Measurements from ENCODE around the gene C3orf52.

Gene C3orf52

GRCh38 chr3:112086875-112087524, 811 bp downstream of the C3orf52 start:
- DNase-seq = no peak

- no peak for DNase-seq
Measured at GRCh38 chr3:112087746-112088145, 1.6 kb downstream of the C3orf52 start.

GRCh38 chr3:112088944-112089343, 2.8 kb downstream of the C3orf52 start:
- no peak for DNase-seq

GRCh38 chr3:112089956-112090886, 4.0 kb downstream of the C3orf52 start:
- DNase-seq = no peak

GRCh38 chr3:112090887-112091586, 4.8 kb downstream of the C3orf52 start:
- DNase-seq = no peak

- no peak for DNase-seq
Measured at GRCh38 chr3:112092496-112093179, 6.4 kb downstream of the C3orf52 start.

GRCh38 chr3:112093180-112093522, 7.0 kb downstream of the C3orf52 start:
- no peak for DNase-seq

- no peak for DNase-seq
Measured at GRCh38 chr3:112095731-112096130, 9.5 kb downstream of the C3orf52 start.

GRCh38 chr3:112096176-112096575, 10.0 kb downstream of the C3orf52 start:
- no peak for DNase-seq

- no peak for DNase-seq
Measured at GRCh38 chr3:112097378-112097777, 11.2 kb downstream of the C3orf52 start.

- no peak for DNase-seq
Measured at GRCh38 chr3:112101916-112102315, 15.7 kb downstream of the C3orf52 start.

GRCh38 chr3:112104774-112105173, 18.6 kb downstream of the C3orf52 start:
- no peak for DNase-seq

GRCh38 chr3:112109322-112109721, 23.1 kb downstream of the C3orf52 start:
- DNase-seq = no peak

GRCh38 chr3:112111785-112112402, 25.7 kb downstream of the C3orf52 start:
- DNase-seq = no peak

GRCh38 chr3:112114576-112115160, 28.5 kb downstream of the C3orf52 start:
- no peak for DNase-seq

- no peak for DNase-seq
Measured at GRCh38 chr3:112115161-112115739, 29.1 kb downstream of the C3orf52 start.

GRCh38 chr3:112115806-112116383, 29.7 kb downstream of the C3orf52 start:
- no peak for DNase-seq

- DNase-seq = no peak
Measured at GRCh38 chr3:112116748-112117186, 30.6 kb downstream of the C3orf52 start.

- no peak for DNase-seq
Measured at GRCh38 chr3:112117415-112117814, 31.2 kb downstream of the C3orf52 start.

GRCh38 chr3:112117841-112118571, 31.8 kb downstream of the C3orf52 start:
- peak; percentile 13 for DNase-seq

Measured in SIG-M5 (cell line).